HT1080 (cell line): ENCODE data around the gene PRR23B. TPM values are rescaled to one million over a fixed set of nuclear protein-coding genes. Genes with fewer than 3 reads are reported as not detected.
"Not testable (repeated sequence)": the region's sequence is repeated elsewhere in the genome, so short reads cannot be mapped to it uniquely, and the experiment has no call there.

ENCODE experiments used
- DNase-seq: peaks from one replicate; pipeline ENCODE4 v3.0.0-alpha.2; 2015; ENCODE audit warnings: low read depth
- polyA plus RNA-seq, 2 experiments: library from polyadenylated mRNA; depleted of rRNA; stranded (reverse); fragments of >200 nt; gene quantifications; 2 replicates each; pipeline ENCODE4 v1.2.3, GENCODE V29; 2015
- total RNA-seq: library from RNA; depleted of rRNA; stranded (reverse); fragments of >200 nt; shearing (Covaris generic); gene quantifications from 2 replicates; pipeline ENCODE4 v1.2.3, GENCODE V29; 2014; rRNA removed

PRR23B gene
- not detected in 2 replicates for total RNA-seq
- not detected in 2 replicates for polyA plus RNA-seq (2015; cell fraction: cytosol; rRNA removed)
- polyA plus RNA-seq (2015; cell fraction: nucleus; rRNA removed), result not detected in 2 replicates

- peak; percentile 23 for DNase-seq
Measured at GRCh38 chr3:139020868-139021234, at the start of gene PRR23B. TSS of gene PRR23B (minus strand) at chr3:139020926. CDS start at chr3:139020661, 265 bp downstream.

- DNase-seq, result no peak
Measured at GRCh38 chr3:139062918-139063317, 42.2 kb upstream of the PRR23B start.

GRCh38 chr3:139052802-139053600, 32.3 kb upstream of the PRR23B start:
- no peak for DNase-seq

- DNase-seq, result no peak
Measured at GRCh38 chr3:139044366-139045210, 23.9 kb upstream of the PRR23B start, which contains the start of gene PRR23C. TSS of gene PRR23C (minus strand) at chr3:139044892. CDS start at chr3:139044620, 272 bp downstream.

- no peak for DNase-seq
Measured at GRCh38 chr3:139043554-139044365, 23.0 kb upstream of the PRR23B start.

- no peak for DNase-seq
Measured at GRCh38 chr3:139037478-139037877, 16.8 kb upstream of the PRR23B start.

- DNase-seq, result no peak
Measured at GRCh38 chr3:139032326-139033002, 11.7 kb upstream of the PRR23B start.

GRCh38 chr3:139030576-139030975, 9.8 kb upstream of the PRR23B start:
- not testable (repeated sequence) for DNase-seq

- no peak for DNase-seq
Measured at GRCh38 chr3:139024968-139025367, 4.2 kb upstream of the PRR23B start.

GRCh38 chr3:139020036-139020867, 474 bp downstream of the PRR23B start:
- no peak for DNase-seq

- peak; percentile 11 for DNase-seq
Measured at GRCh38 chr3:139016430-139017048, 4.2 kb downstream of the PRR23B start.

- no peak for DNase-seq
Measured at GRCh38 chr3:139006051-139006716, 14.5 kb downstream of the PRR23B start, which contains the start of gene PRR23A. TSS of gene PRR23A (minus strand) at chr3:139006268. CDS start at chr3:139006268, 0 bp downstream.

- no peak for DNase-seq
Measured at GRCh38 chr3:139005356-139005993, 15.3 kb downstream of the PRR23B start.

- no peak for DNase-seq
Measured at GRCh38 chr3:138995706-138996105, 25.0 kb downstream of the PRR23B start.

- no peak for DNase-seq
Measured at GRCh38 chr3:138987181-138987580, 33.5 kb downstream of the PRR23B start.

GRCh38 chr3:138985932-138986331, 34.8 kb downstream of the PRR23B start:
- no peak for DNase-seq

GRCh38 chr3:138984816-138985215, 35.9 kb downstream of the PRR23B start:
- DNase-seq, result peak; percentile 18

GRCh38 chr3:138976047-138976446, 44.7 kb downstream of the PRR23B start:
- no peak for DNase-seq
